ENCODE data around the gene EIF4E1B.

- peak; percentile 38 for TF ChIP-seq CTCF (IDR thresholded peaks at IDR 0.05)
- TF ChIP-seq EZH2phosphoT487 (IDR thresholded peaks at IDR 0.05) = no peak
- peak; percentile 32 for TF ChIP-seq EZH2 (IDR thresholded peaks at IDR 0.05)
These were observed 16.8 kb downstream of the EIF4E1B start, which contains the start of gene TSPAN17 for GRCh38 chr5:176647030-176647842.

Data from neural progenitor cell (in vitro differentiated cells).